HG03439 (cell line): ENCODE data around the gene ZNF41.
"Not testable (repeated sequence)": the region's sequence is repeated elsewhere in the genome, so short reads cannot be mapped to it uniquely, and the experiment has no call there.

Source experiments
- ATAC-seq: cut with Tn5 transposase; IDR thresholded peaks from one replicate; pipeline ENCODE4 v1.9.1; 2021; ENCODE audit warnings: mild to moderate bottlenecking, moderate library complexity; ENCODE audit not compliant: unreplicated experiment

The ZNF41 gene

DNA sequence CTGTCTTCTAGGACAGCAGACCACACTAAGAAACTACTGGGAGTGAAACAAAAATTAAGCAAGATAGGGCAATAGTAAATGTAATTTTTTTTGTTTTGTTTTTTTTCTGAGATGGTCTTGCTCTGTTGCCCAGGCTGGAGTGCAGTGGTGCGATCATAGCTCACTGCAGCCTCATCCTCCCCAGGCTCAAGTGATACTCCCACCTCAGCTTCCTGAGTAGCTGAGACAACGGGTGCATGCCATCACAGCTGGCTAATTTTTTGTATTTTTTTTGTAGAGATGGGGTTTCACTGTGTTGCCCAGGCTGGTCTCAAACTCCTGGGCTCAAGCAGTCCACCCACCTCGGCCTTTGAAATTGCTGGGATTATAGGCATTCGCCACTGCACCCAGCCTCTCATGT is 9.1 kb upstream of the ZNF41 start:
- ATAC-seq, result not testable (repeated sequence)

- no peak for ATAC-seq
Measured at GRCh38 chrX:47489507-47490275, 6.7 kb upstream of the ZNF41 start.

DNA sequence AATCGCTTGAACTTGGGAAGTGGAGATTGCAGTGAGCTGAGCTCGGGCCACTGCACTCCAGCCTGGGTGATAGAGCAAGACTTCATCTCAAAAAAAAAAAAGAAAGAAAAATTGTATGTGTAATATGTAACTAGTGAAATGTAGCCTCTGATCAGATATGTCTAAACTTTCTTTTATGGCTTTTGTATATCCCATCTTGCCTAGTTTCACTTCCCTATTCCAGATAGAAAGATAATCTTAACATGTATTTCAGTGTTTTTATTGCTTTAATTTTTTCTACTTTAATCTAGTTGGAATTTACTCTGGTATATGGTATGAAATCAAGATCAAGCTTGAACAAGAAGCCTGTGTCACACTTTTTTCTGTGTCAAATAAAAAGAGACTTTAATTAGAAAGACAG is 1.9 kb upstream of the ZNF41 start:
- no peak for ATAC-seq

DNA sequence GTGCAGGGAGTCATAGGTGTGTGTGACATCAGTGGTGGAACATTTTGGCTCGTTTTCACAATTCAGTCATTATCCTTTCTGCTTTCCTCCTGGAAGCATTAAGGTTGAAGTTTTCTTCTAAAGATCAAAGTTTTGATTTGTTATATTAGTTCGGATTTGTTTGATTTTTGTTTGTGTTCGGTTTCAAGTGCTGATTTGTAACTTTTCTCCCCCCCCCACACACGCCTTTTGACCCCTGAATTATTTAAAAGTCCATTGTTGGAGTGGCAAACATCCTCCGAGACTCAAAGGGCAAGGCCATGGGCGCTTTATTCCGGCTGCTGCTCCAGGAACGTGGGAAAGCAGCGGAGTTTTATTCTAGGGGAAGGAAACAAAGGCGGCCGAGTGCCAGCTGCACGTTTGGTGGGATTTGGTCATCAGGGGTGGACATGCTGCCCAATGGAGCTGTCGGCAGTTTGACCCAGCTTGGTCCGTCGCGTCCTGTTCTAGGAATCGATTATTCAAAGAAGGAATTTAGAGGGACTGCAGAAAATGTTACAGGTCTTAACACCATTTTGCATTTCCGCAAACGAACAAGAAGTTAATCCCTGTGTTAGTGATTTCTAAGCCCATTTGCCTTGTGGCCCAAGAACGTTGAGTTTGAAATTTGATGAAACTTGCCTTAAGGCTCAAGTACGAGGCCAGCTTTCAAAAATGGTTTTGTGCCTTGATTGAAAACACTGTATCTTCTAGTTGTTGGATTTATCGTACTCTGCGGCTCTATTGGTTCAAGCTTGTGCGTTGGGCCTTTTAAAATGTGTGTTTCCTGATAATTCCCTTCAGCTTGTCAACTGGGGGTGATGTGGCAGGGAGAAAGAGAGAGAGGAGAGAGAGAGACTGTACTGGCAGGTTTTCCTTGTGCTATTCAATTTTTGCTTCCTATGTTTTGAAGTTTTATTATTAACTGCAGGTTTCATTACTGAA is 565 bp upstream of the ZNF41 start:
- no peak for ATAC-seq

DNA sequence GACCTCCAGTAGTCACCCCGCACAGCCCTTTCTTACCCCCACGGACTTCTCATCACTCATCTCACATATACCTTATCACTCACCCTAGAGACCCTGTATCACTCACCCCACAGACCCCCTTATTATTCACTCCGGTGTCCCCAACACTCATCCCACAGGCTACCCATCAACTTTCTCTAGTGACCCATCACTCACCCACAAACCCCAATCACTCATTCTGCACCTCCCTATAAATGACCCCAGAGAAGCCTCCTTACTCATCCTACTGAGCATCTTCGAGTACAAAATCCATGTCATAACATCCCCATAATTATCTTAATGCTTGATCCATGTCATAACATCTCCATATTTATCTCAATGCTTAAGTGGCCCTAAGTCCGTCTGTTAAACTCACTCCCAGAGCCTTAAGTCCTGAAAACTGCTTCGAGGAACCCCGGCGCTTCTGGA is 934 bp downstream of the ZNF41 start:
- ATAC-seq, result peak; percentile 5

GRCh38 chrX:47481160-47481559 is 1.9 kb downstream of the ZNF41 start:
- no peak for ATAC-seq

- ATAC-seq, result no peak
Measured at GRCh38 chrX:47480576-47480975, 2.4 kb downstream of the ZNF41 start.

- no peak for ATAC-seq
Measured at GRCh38 chrX:47475476-47475875, 7.5 kb downstream of the ZNF41 start.

- no peak for ATAC-seq
Measured at GRCh38 chrX:47467106-47467505, 15.9 kb downstream of the ZNF41 start.

- no peak for ATAC-seq
Measured at GRCh38 chrX:47460561-47460960, 22.5 kb downstream of the ZNF41 start.

- no peak for ATAC-seq
Measured at GRCh38 chrX:47458528-47458927, 24.5 kb downstream of the ZNF41 start.

GRCh38 chrX:47456080-47456479 is 26.9 kb downstream of the ZNF41 start:
- ATAC-seq, result no peak

DNA sequence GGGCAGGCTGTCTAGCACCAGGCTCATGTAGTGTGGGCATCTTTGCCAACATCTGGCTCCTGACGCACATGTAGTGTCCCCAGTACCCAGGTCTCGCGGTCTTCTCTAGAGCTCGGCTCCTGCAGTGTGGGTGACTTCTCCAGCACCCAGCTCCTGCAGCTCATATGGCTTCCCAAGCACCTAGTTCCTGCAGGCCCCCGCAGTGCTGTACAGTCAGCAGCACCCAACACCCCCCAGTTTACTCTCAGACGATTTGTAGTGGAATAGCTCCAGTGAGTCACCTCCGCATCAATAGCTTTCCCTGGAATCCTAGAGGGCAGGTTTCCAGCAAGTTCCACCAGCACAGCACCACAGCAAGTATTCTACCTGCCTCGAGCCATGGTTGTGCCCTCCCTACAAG is 30.9 kb downstream of the ZNF41 start:
- ATAC-seq, result no peak

GRCh38 chrX:47448165-47448806 is 34.7 kb downstream of the ZNF41 start:
- no peak for ATAC-seq

DNA sequence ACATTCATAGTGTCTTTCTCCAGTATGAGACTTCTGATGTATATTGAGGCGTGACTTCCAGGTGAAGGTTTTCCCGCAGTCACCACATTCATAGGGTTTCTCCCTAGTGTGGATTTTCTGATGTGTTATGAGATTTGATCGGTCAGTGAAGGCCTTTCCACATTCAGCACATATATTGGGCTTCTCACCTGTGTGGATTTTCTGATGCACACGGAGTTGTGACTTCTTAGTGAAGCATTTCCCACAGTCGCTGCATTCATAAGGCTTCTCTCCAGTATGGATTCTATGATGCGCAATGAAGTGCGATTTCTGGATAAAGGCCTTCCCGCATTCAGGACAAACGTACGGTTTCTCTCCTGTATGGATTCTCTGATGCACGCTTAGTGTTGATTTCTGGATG is 35.4 kb downstream of the ZNF41 start:
- no peak for ATAC-seq

DNA sequence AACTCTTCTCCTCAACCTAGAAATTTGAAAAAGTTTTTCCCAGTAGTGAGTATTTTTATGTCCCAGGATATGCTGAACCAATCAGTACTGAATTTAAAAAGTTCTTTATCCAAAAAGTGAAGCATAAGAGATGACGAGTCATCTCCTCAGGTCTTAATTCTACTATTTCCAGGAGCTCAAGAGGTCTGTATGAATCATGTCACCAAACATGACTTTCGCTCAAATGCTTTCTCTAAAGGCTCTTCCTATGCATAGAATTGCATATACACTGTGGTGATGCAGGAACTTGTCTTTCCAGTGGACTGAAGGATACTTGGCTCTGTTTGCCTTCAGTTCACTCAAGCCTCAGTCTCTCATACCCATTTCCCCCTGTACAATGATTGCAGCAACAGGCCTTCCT is 36.1 kb downstream of the ZNF41 start:
- ATAC-seq, result no peak

GRCh38 chrX:47446431-47446830 is 36.6 kb downstream of the ZNF41 start:
- ATAC-seq, result no peak

DNA sequence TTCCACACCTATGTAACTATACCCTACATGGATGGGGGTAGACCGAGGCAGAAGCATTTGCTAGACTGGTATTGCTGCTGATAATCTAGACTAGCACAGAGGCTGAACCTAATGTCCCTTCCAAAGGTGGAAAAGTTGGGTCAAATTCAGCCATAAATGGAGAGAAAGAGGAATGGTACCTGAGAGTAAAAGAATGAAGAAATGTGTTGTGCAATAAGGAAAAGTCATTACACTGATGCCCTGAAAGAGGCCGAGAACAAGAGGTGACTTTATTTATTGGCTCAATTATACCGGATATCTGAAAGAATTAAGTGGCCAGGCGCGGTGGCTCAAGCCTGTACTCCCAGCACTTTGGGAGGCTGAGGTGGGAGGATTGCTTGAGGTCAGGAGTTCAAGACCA is 52.1 kb downstream of the ZNF41 start:
- ATAC-seq, result no peak

DNA sequence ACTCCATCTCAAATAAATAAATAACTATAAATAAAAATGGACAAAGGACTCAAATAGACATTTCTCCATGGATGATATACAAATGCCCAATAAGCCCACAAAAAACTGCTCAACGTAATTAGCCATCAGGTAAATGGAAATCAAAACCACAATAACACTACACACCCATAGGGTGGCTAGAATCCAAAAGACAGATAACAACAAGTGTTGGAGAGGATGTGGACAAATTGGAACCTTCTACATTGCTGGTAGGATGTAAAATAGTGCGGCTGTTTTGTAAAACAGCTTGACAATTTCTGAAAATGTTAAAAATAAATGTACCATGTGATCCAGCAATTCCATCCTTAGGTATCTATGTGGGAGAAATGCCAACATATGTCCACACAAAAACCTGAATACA is 60.6 kb downstream of the ZNF41 start:
- ATAC-seq, result no peak

GRCh38 chrX:47420962-47421361 is 62.1 kb downstream of the ZNF41 start:
- ATAC-seq, result no peak

- no peak for ATAC-seq
Measured at GRCh38 chrX:47420265-47420664, 62.8 kb downstream of the ZNF41 start.
